HepG2 (cell line): ENCODE results near the gene CTNNA3. TPM values are rescaled to one million over a fixed set of nuclear protein-coding genes. Genes with fewer than 3 reads are reported as not detected.

Source experiments
- ATAC-seq: fragments of 200-7000 bp; cut with Tn5 transposase; 3 replicates; pipeline ENCODE4 v1.9.1; 2020; ENCODE audit warnings: mild to moderate bottlenecking, moderate library complexity
- BruUV-seq: library from RNA; stranded (reverse); fragments of 400-500 nt; replicated peaks from 2 replicates; lab custom pipeline; 2021; lab: Mats Ljungman, UMichigan
- CTCF ChIA-PET: fragments of 300-600 bp; formaldehyde crosslinking; extraction: SDS; loops from one replicate; lab custom pipeline; 2021; ENCODE audit warnings: low total read pairs, inconsistent platforms, low intra/inter-chr PET ratio; lab: Yijun Ruan, JAX
- POLR2A ChIA-PET: fragments of 350-600 bp; sonication (Branson Sonifier 250); formaldehyde crosslinking; loops from one replicate; lab custom pipeline; 2020; ENCODE audit warnings: antibody characterized with exemption, inconsistent platforms; lab: Yijun Ruan, JAX
- DNase-seq: peaks from one replicate; pipeline ENCODE4 v3.0.0-alpha.2; 2015; ENCODE audit warnings: low spot score
- FAIRE-seq: peaks from 3 replicates; lab custom pipeline; 2011; peaks lifted over from hg19 to GRCh38; lab: Jason Lieb, UNC
- H2AFZ ChIP-seq: one replicate; pipeline ENCODE4 v1.6.1; 2011; ENCODE audit warnings: low read length, inconsistent platforms
- H3K27ac ChIP-seq: fragments of 300-600 bp; 3 replicates; pipeline ENCODE4 v1.8.0; 2011; ENCODE audit warnings: mixed run types, mild to moderate bottlenecking, mixed read lengths, low read length, inconsistent platforms; ENCODE audit not compliant: insufficient read depth; ENCODE audit errors: extremely low read length
- H3K27me3 ChIP-seq, 2 experiments: fragments of 200-600 bp in 1 of 2; 2 replicates in 1 of 2; 3 replicates in 1 of 2; pipeline versions ENCODE4 v1.6.0 to v1.8.0; 2011; ENCODE audit warnings: low read length in 2 of 2, mild to moderate bottlenecking in 2 of 2, moderate library complexity in 2 of 2, inconsistent platforms in 1 of 2; ENCODE audit not compliant: insufficient read depth in 2 of 2, control insufficient read depth in 1 of 2
- H3K36me3 ChIP-seq, 2 experiments: fragments of 200-600 bp in 1 of 2; replicated peaks in 1 of 2; 2 replicates in 1 of 2; 3 replicates in 1 of 2; pipeline versions ENCODE4 v1.5.1 to v1.8.0; 2011; ENCODE audit warnings: low read length in 2 of 2, inconsistent platforms in 1 of 2; ENCODE audit not compliant: insufficient read depth in 2 of 2, control insufficient read depth in 1 of 2
- H3K4me1 ChIP-seq: 2 replicates; pipeline ENCODE4 v1.5.1; 2012; ENCODE audit warnings: low read length, inconsistent platforms; ENCODE audit not compliant: insufficient read depth
- H3K4me2 ChIP-seq: 2 replicates; pipeline ENCODE4 v1.6.0; 2011; ENCODE audit warnings: low read depth, low read length, inconsistent platforms
- H3K4me3 ChIP-seq, 3 experiments: fragments of 200-600 bp in 1 of 3; sonication (generic), shearing (Covaris generic) in 1 of 3; replicated peaks in 1 of 3; 2 replicates each; pipeline ENCODE4 v1.5.1; 2011 to 2016; ENCODE audit warnings: low read length in 3 of 3, inconsistent platforms in 2 of 3, low read depth in 2 of 3, mild to moderate bottlenecking in 2 of 3, control low read depth in 1 of 3, mixed read lengths in 1 of 3; ENCODE audit not compliant: insufficient read depth in 1 of 3
- H3K79me2 ChIP-seq: one replicate; pipeline ENCODE4 v1.6.1; 2011; ENCODE audit warnings: low read length, inconsistent platforms; ENCODE audit not compliant: insufficient read depth
- H3K9ac ChIP-seq: 2 replicates; pipeline ENCODE4 v1.6.0; 2011; ENCODE audit warnings: mild to moderate bottlenecking, low read depth, low read length, inconsistent platforms; ENCODE audit not compliant: insufficient read depth
- H3K9me3 ChIP-seq: 2 replicates; pipeline ENCODE4 v1.5.1; 2012; ENCODE audit warnings: mild to moderate bottlenecking, low read length
- H4K20me1 ChIP-seq: 2 replicates; pipeline ENCODE4 v1.6.0; 2011; ENCODE audit warnings: inconsistent platforms, mild to moderate bottlenecking, low read length, moderate library complexity; ENCODE audit not compliant: insufficient read depth
- AGO2 ChIP-seq: fragments of 200-400 bp; formaldehyde crosslinking; optimal IDR thresholded peaks from 2 replicates; pipeline ENCODE3; 2017; ENCODE audit warnings: mild to moderate bottlenecking, low read depth, low read length, moderate library complexity
- EHMT2 ChIP-seq: fragments of 200-600 bp; sonication (generic); IDR thresholded peaks from 2 replicates; pipeline ENCODE4 v1.7.0; 2017; ENCODE audit warnings: antibody characterized with exemption, low read depth, low read length, borderline replicate concordance
- FOXM1 ChIP-seq: sonication (generic); formaldehyde crosslinking; IDR thresholded peaks from 2 replicates; pipeline ENCODE4 v1.5.0; 2020; ENCODE audit warnings: missing genetic modification reagents
- MAFF ChIP-seq: IDR thresholded peaks from 2 replicates; pipeline ENCODE4 v1.6.1; 2011; ENCODE audit warnings: low read depth, low read length, improper control_type of control experiment
- MAFG ChIP-seq: sonication (generic); formaldehyde crosslinking; IDR thresholded peaks from 2 replicates; pipeline ENCODE4 v1.5.1; 2020; ENCODE audit warnings: mild to moderate bottlenecking, missing genetic modification reagents
- MAFK ChIP-seq, 2 experiments: IDR thresholded peaks in 1 of 2; conservative IDR thresholded peaks in 1 of 2; 2 replicates each; pipeline ENCODE4 v1.6.1; 2011; ENCODE audit warnings: improper control_type of control experiment in 2 of 2, low read length in 2 of 2
- NPAS2 ChIP-seq: sonication (generic); formaldehyde crosslinking; IDR thresholded peaks from 2 replicates; pipeline ENCODE4 v1.8.0; 2022; ENCODE audit warnings: mild to moderate bottlenecking, missing genetic modification reagents, borderline replicate concordance
- PAX8 ChIP-seq: sonication (generic); formaldehyde crosslinking; IDR thresholded peaks from 2 replicates; pipeline ENCODE4 v1.8.0; 2022; ENCODE audit warnings: mild to moderate bottlenecking, missing genetic modification reagents, borderline replicate concordance
- SIN3B ChIP-seq: fragments of 150-350 bp; IDR thresholded peaks from 2 replicates; pipeline ENCODE4 v1.6.1; 2014; ENCODE audit warnings: low read length
- YY1 ChIP-seq: IDR thresholded peaks from 2 replicates; pipeline ENCODE4 v1.6.1; 2011; ENCODE audit warnings: low read length, low read depth, moderate library complexity, mild to moderate bottlenecking; ENCODE audit not compliant: insufficient read depth, insufficient replicate concordance
- ZMYM2 ChIP-seq: sonication (generic); formaldehyde crosslinking; IDR thresholded peaks from 2 replicates; pipeline ENCODE4 v1.8.0; 2022; ENCODE audit warnings: mild to moderate bottlenecking, missing genetic modification reagents
- in situ Hi-C: cut with HindIII; loops from 2 replicates; pipeline ENCODE4 v1.10.0; 2017; ENCODE audit warnings: low pct_unique_long_range_greater_than_20kb; ENCODE audit not compliant: extremely low pct_ligation_motif_present
- intact Hi-C: fragments of 100-400 bp; cut with micrococcal nuclease; formaldehyde crosslinking; loops from one replicate; pipeline ENCODE4 v1.10.0; 2022; ENCODE audit not compliant: unreplicated experiment
- polyA plus RNA-seq, 8 experiments: library from polyadenylated mRNA; depleted of rRNA in 3 of 8; stranded (reverse) in 7 of 8; unstranded in 1 of 8; fragments of >200 nt; fragmentation: Illumina TruSeq in 4 of 8; extraction: Trizol in 4 of 8; gene quantifications; 2 replicates each; pipeline versions ENCODE4 v1.2.1 to v1.2.3, GENCODE V29; 2011 to 2016; ENCODE audit warnings: low read depth in 4 of 8, missing spikeins in 1 of 8, mixed read lengths in 1 of 8; ENCODE audit not compliant: insufficient read depth in 1 of 8
- total RNA-seq, 5 experiments: library from RNA; depleted of rRNA; stranded (reverse); fragments of >200 nt; fragmentation: Illumina TruSeq; extraction: Trizol; gene quantifications; 2 replicates each; pipeline ENCODE4 v1.2.3, GENCODE V29; 2016; ENCODE audit warnings: low read depth in 1 of 5
- TF ChIP-seq, protein P1 (sequence below): sonication (generic); formaldehyde crosslinking; IDR thresholded peaks from 2 replicates; pipeline ENCODE4 v1.5.0; 2020; ENCODE audit warnings: missing genetic modification reagents, mild to moderate bottlenecking, borderline replicate concordance

The CTNNA3 gene
- total and polyA plus RNA-seq, 2 of the 13 experiments (the other 11 are each of a cell fraction or from before 2014, with no cell fraction given) = not detected

DNA sequence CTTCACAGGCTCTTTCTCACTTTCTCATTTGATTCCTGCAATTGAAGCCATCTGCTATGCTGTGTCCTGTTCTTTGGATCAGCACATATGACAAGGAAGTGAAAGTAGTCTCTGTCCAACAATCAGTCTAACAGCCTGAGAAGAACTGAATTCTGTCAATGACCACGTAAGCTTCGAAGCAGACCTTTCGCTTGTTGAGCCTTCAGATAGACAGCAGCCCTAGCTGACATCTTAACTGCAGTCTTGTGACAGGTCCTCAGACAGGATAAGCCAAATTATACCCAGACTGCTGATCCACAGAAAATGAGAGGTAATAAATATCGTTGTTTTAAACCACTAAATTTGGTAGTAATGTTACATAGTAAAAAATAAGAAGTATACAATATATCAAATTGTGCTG, 1461.1 kb downstream of the CTNNA3 start (continued):
- TF ChIP-seq, protein P1, sequence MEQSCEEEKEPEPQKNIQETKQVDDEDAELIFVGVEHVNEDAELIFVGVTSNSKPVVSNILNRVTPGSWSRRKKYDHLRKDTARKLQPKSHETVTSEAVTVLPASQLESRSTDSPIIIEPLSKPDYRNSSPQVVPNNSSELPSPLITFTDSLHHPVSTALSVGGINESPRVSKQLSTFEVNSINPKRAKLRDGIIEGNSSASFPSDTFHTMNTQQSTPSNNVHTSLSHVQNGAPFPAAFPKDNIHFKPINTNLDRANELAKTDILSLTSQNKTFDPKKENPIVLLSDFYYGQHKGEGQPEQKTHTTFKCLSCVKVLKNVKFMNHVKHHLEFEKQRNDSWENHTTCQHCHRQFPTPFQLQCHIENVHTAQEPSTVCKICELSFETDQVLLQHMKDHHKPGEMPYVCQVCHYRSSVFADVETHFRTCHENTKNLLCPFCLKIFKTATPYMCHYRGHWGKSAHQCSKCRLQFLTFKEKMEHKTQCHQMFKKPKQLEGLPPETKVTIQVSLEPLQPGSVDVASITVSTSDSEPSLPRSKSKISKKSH = no peak
- no peak for TF ChIP-seq YY1
- TF ChIP-seq EHMT2 = no peak
- no peak for TF ChIP-seq AGO2
- no peak for TF ChIP-seq FOXM1
- no peak for TF ChIP-seq NPAS2
- TF ChIP-seq, all 625 proteins: peak for 0

DNA sequence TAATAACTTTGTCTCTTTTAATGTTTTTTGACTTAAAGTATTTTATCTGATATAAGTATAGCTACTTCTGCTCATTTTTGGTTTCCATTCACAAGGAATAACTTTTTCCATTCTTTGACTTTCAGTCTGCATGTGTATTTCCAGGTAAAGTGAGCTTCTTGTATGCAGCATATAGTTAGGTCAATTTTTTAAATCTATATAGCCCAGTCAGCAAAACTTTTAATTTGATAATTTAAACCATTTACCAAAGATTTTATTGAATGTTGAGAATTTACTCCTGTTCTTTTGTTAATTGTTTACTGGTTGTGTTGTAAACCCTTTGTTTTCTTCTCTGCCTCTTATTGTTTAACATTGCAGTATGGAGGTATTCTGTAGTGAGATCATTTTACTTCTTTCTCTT, 1467.1 kb downstream of the CTNNA3 start:
- no peaks in the 10 kb centered on the region for H3K4me1 ChIP-seq
- H3K4me2 ChIP-seq = no peak overlapping the region
- no peak for ATAC-seq
- no peak overlapping the region for H2AFZ ChIP-seq
- H3K79me2 ChIP-seq = no peaks in the 10 kb centered on the region
- no peaks in the 10 kb centered on the region for H4K20me1 ChIP-seq
- no peak overlapping the region for H3K4me3 ChIP-seq
- POLR2A ChIA-PET = no interaction called here
- H3K9me3 ChIP-seq = peaks cover 52% of the 10 kb centered on the region
- no peak for FAIRE-seq
- no peak overlapping the region for H3K9ac ChIP-seq
- no peak overlapping the region for H3K27ac ChIP-seq
- H3K27me3 ChIP-seq = no peaks in the 10 kb centered on the region
- no peaks in the 10 kb centered on the region for H3K36me3 ChIP-seq
- intact Hi-C loops = no loop called here
- no peak for DNase-seq
- TF ChIP-seq MAFF = peak; percentile 62
- no peak for TF ChIP-seq ZMYM2 (CRISPR knock-in tag)
- TF ChIP-seq PAX8 (CRISPR knock-in tag) = no peak
- peak in 1 of 2 experiments; percentile 63; a peak in 3 of 4 replicates for TF ChIP-seq MAFK (conservative IDR thresholded peaks at IDR 0.05 in 1 of 2, IDR thresholded peaks at IDR 0.05 in 1 of 2; ENCODE audit: low read length in 2 of 2)
- TF ChIP-seq SIN3B = no peak
- TF ChIP-seq MAFG (CRISPR knock-in tag) = no peak
- TF ChIP-seq, all 625 proteins: peak for 2
- in situ Hi-C loops = no loop called here
- no TSS peak for BruUV-seq
- CTCF ChIA-PET = no interaction called here
